Activated B cell treated with CpG ODN at 0.5 μM for 24 hours (primary cell): Measurements from ENCODE around the gene RAB4B. TPM values are rescaled to one million over a fixed set of nuclear protein-coding genes. Genes with fewer than 3 reads are reported as not detected.
"Not testable (repeated sequence)": the region's sequence is repeated elsewhere in the genome, so short reads cannot be mapped to it uniquely, and the experiment has no call there.

Source experiments
- ATAC-seq: fragments of 200-7000 bp; cut with Tn5 transposase; one replicate; pipeline ENCODE4 v1.10.0; 2021; ENCODE audit warnings: low read depth, mild to moderate bottlenecking, moderate library complexity
- CTCF ChIA-PET: fragments of 350-600 bp; sonication (Branson Sonifier 250); formaldehyde crosslinking; loops from one replicate; lab custom pipeline; 2021; ENCODE audit warnings: antibody characterized with exemption; lab: Charles Lee
- POLR2A ChIA-PET: fragments of 350-600 bp; sonication (Branson Sonifier 250); formaldehyde crosslinking; loops from one replicate; lab custom pipeline; 2021; ENCODE audit warnings: antibody characterized with exemption; lab: Charles Lee
- DNase-seq: peaks from one replicate; pipeline ENCODE4 v3.0.0; 2022
- H3K27ac Mint-ChIP-seq: one replicate; pipeline ENCODE4 v1.8.0; 2020; ENCODE audit warnings: mixed read lengths
- H3K27me3 Mint-ChIP-seq: one replicate; pipeline ENCODE4 v1.8.0; 2021; ENCODE audit warnings: mixed read lengths
- H3K36me3 Mint-ChIP-seq: one replicate; pipeline ENCODE4 v1.8.0; 2021; ENCODE audit warnings: low read depth, mixed read lengths
- H3K4me1 Mint-ChIP-seq: one replicate; pipeline ENCODE4 v1.8.0; 2021; ENCODE audit warnings: mixed read lengths
- H3K4me3 Mint-ChIP-seq: one replicate; pipeline ENCODE4 v1.8.0; 2020; ENCODE audit warnings: mild to moderate bottlenecking, mixed read lengths
- H3K9me3 Mint-ChIP-seq: one replicate; pipeline ENCODE4 v1.8.0; 2020; ENCODE audit warnings: mixed read lengths
- CTCF ChIP-seq: fragments of 200-600 bp; IDR thresholded peaks from one replicate; pipeline ENCODE4 v1.8.0; 2022; ENCODE audit warnings: antibody characterized with exemption, mild to moderate bottlenecking
- intact Hi-C: fragments of 100-400 bp; cut with micrococcal nuclease; formaldehyde crosslinking; loops from one replicate; pipeline ENCODE4 v1.15.1; 2024
- total RNA-seq: library from RNA; stranded (reverse); gene quantifications from 2 replicates; pipeline ENCODE4 v1.2.3, GENCODE V29; 2022

Gene RAB4B
- total RNA-seq, 1 donor from 2014 or later: 98.1 TPM

DNA sequence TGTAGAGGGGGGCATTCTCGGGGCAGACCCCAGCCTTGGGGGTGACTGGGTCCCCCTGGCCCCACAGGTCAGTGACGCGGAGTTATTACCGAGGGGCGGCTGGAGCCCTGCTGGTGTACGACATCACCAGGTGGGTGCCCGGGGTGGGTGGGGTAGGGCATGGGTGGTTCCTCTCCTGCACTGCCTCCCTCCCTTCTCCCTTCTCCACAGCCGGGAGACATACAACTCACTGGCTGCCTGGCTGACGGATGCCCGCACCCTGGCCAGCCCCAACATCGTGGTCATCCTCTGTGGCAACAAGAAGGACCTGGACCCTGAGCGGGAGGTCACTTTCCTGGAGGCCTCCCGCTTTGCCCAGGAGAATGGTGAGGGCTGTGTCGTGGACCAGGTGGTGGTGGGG, 5.7 kb downstream of the RAB4B start:
- ATAC-seq: no peak
- no peak for TF ChIP-seq CTCF
- ChIA-PET POLR2A (interaction anchor here (0.6 kb wide), 1 partner anchor 23 kb away, joined by 4 read pairs; no protein-coding TSS in a partner anchor), CTCF (no interaction called here)
- peaks cover 31% of the 10 kb centered on the region for H3K4me1 Mint-ChIP-seq
- H3K36me3 Mint-ChIP-seq: peaks cover 73% of the 10 kb centered on the region
- no peak overlapping the region for H3K4me3 Mint-ChIP-seq
- no peak for DNase-seq
- H3K27ac Mint-ChIP-seq: no peak overlapping the region
- H3K27me3 Mint-ChIP-seq: no peaks in the 10 kb centered on the region
- H3K9me3 Mint-ChIP-seq: no peaks in the 10 kb centered on the region
- intact Hi-C loops: no loop called here

DNA sequence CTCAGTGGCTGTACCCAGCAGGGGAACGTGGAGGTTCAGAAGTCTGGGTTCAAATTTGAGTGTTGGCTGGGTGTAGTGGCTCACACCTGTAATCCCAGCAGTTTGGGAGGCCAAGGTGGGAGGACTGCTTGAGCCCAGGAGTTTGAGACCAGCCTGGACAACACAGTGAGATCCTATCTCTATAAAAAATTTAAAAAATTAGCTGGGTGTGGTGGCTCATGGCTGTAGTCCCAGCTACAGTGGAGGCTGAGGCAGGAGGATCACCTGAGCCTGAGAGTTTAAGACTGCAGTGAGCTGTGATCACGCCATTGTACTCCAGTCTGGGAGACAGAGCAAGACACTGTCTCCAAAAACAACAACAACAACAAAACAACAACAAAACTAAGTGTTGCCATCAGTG, 6.1 kb downstream of the RAB4B start:
- H3K4me3 Mint-ChIP-seq, H3K27me3 Mint-ChIP-seq, CTCF ChIA-PET, DNase-seq, POLR2A ChIA-PET, ATAC-seq, H3K27ac Mint-ChIP-seq, intact Hi-C loops, H3K9me3 Mint-ChIP-seq: not testable (repeated sequence)
- Mint-ChIP-seq H3K4me1 (peaks cover 26% of the 10 kb centered on the region), H3K36me3 (peaks cover 75% of the 10 kb centered on the region)

DNA sequence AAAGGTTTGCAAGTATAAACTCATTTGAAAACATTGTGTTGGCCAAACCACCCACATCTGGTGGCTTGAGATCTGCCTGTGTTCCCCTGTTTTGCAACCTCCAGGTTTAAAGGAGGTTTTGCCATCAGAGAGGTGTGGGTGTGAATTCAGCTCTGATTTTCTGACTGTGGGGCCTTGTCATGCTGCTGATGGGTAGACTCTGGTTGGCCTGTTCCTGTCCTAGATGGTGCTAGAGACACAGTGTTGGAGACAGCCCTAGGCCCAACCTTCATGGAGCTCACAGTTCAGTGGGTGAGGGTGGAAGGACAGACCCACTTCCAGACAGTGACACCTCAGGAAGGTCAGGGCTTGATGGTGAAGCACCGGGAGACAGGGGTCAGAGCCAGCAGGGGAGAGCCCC, 7.5 kb downstream of the RAB4B start:
- ATAC-seq: no peak

DNA sequence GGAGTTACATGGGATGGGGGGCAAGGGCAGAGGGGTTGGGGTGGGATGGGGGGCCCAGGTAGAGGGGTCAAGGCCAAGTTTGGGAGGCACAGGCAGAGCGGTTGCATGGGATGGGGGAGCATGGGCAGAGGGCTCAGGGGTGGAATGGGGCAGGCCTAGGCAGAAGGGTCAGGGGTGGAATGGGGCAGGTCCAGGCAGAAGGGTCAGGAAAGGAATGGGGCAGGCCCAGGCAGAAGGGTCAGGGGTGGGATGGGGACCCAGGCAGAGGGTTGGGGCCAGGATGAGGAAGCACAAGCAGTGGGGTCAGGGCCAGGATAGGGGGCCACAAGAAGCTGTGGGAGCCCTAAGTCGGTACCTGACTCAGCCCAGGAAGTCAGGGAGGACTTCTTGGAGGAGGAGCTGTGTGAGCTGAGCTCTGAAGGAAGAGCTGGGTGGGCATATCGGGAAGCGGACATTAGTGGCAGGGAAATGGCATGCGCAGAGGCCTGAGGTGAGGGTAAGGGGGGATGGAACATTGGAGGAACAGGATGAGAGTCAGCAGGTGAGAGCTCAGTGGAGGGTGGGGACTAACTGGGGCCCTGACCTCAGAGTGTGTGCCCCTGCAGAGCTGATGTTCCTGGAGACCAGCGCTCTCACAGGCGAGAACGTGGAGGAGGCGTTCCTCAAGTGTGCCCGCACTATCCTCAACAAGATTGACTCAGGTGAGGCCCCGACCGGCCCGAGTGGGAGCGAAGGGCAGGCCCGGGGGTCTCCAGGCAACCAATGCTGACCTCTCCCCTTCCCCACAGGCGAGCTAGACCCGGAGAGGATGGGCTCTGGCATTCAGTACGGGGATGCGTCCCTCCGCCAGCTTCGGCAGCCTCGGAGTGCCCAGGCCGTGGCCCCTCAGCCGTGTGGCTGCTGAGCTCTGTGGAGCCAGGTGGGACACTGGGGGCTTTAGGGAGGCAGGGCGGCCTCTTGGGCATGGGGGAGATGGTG, 8.3 kb downstream of the RAB4B start:
- Mint-ChIP-seq H3K4me3 (no peak overlapping the region), H3K9me3 (no peaks in the 10 kb centered on the region), H3K36me3 (peaks cover 76% of the 10 kb centered on the region), H3K27ac (peak overlapping the region; percentile 41), H3K27me3 (no peaks in the 10 kb centered on the region), H3K4me1 (peaks cover 12% of the 10 kb centered on the region)
- DNase-seq (no peak), ATAC-seq (no peak)
- CTCF ChIA-PET: interaction anchor here (0.6 kb wide), 1 partner anchor 20 kb away, joined by 3 read pairs; no protein-coding TSS in a partner anchor
- intact Hi-C loops: no loop called here
- POLR2A ChIA-PET: interaction anchor here (0.6 to 4.3 kb wide), 8 partner anchors 8 to 36 kb away, joined by 3 to 29 read pairs (median 3); partner anchors contain the start of genes ACTMAP, EGLN2 and RAB4B
- TF ChIP-seq CTCF: no peak

More for the DNA sequence above, 7.5 kb downstream of the RAB4B start:
- POLR2A ChIA-PET: interaction anchor here (2.6 kb wide), 1 partner anchor 13 kb away, joined by 10 read pairs; the partner anchor contains the start of gene EGLN2
- Mint-ChIP-seq H3K4me1 (peaks cover 14% of the 10 kb centered on the region), H3K36me3 (peaks cover 77% of the 10 kb centered on the region), H3K9me3 (no peaks in the 10 kb centered on the region), H3K4me3 (no peak overlapping the region), H3K27me3 (no peaks in the 10 kb centered on the region), H3K27ac (no peak overlapping the region)
- no peak for TF ChIP-seq CTCF
- no peak for DNase-seq
- CTCF ChIA-PET: no interaction called here
- intact Hi-C loops: no loop called here

- TF ChIP-seq CTCF: no peak
- no peaks in the 10 kb centered on the region for H3K9me3 Mint-ChIP-seq
- no peak for DNase-seq
- CTCF ChIA-PET: no interaction called here
- intact Hi-C loops: no loop called here
- ATAC-seq: no peak
- no peaks in the 10 kb centered on the region for H3K27me3 Mint-ChIP-seq
- POLR2A ChIA-PET: interaction anchor here (2.8 kb wide), 1 partner anchor 13 kb away, joined by 27 read pairs; the partner anchor contains the start of gene RAB4B
- H3K27ac Mint-ChIP-seq: peak overlapping the region; percentile 63
- H3K36me3 Mint-ChIP-seq: peaks cover 63% of the 10 kb centered on the region
- no peak overlapping the region for H3K4me3 Mint-ChIP-seq
- peaks cover 24% of the 10 kb centered on the region for H3K4me1 Mint-ChIP-seq
Measured at GRCh38 chr19:40791349-40791748, 13.3 kb downstream of the RAB4B start.
